Subcutaneous adipose tissue (tissue), 4 donors: ENCODE results near the gene DPH6. TPM values are rescaled to one million over a fixed set of nuclear protein-coding genes. Genes with fewer than 3 reads are reported as not detected.

Experiments used
- total RNA-seq, 4 donors: library from RNA; depleted of rRNA; stranded (reverse); fragments of >200 nt; gene quantifications; one replicate each; pipeline ENCODE4 v1.1.0, GENCODE V29; 2016
- TF ChIP-seq, protein P1 (sequence below): fragments of 450-650 bp; IDR thresholded peaks from one replicate; pipeline ENCODE4 v1.5.1; 2016; ENCODE audit warnings: low read depth, mild to moderate bottlenecking, control low read depth, antibody characterized with exemption, moderate library complexity

DPH6 gene, protein sequence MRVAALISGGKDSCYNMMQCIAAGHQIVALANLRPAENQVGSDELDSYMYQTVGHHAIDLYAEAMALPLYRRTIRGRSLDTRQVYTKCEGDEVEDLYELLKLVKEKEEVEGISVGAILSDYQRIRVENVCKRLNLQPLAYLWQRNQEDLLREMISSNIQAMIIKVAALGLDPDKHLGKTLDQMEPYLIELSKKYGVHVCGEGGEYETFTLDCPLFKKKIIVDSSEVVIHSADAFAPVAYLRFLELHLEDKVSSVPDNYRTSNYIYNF
- 10 to 100 TPM; 10.2 to 22.3 (median 20.1) TPM for total RNA-seq

DNA sequence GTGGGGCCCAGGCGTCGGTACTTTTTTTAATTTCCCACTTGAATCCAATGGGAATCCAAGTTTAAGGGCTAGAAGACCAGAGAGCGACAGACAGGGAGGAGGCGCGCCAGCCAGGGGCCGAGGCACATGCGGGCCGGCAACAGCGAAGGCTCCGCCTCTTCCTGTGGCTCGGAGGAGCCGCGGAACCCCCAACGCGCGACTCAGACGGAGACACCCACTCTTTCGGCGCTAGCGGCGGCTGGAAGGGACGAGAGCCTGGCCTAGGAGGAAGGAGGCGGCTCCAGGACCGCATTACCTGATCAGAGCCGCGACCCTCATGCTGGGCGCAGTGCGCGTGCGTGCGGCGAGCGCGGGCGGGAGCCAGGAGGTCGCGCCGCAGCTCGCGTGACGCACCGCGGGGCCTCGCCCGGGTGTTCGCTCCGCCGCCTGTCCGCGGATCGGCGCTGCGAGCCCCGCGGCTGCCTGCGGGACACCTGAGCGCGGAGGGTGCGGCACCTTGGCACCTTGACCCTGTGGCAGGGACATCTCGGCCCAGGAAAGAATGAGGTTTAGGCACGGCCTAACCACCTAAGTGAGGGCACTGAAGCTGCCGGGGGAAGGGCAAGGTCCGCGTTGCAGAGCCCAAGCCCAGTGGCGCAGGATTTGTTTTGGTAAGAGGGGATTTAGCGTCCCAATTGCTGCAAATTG is at the start of gene DPH6:
Gene DPH6 (minus strand): TSS at position 342 of the 687 bp plus-strand sequence. CDS start 24 bp downstream, at position 318.
- TF ChIP-seq, protein P1, sequence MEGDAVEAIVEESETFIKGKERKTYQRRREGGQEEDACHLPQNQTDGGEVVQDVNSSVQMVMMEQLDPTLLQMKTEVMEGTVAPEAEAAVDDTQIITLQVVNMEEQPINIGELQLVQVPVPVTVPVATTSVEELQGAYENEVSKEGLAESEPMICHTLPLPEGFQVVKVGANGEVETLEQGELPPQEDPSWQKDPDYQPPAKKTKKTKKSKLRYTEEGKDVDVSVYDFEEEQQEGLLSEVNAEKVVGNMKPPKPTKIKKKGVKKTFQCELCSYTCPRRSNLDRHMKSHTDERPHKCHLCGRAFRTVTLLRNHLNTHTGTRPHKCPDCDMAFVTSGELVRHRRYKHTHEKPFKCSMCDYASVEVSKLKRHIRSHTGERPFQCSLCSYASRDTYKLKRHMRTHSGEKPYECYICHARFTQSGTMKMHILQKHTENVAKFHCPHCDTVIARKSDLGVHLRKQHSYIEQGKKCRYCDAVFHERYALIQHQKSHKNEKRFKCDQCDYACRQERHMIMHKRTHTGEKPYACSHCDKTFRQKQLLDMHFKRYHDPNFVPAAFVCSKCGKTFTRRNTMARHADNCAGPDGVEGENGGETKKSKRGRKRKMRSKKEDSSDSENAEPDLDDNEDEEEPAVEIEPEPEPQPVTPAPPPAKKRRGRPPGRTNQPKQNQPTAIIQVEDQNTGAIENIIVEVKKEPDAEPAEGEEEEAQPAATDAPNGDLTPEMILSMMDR: no peak

DNA sequence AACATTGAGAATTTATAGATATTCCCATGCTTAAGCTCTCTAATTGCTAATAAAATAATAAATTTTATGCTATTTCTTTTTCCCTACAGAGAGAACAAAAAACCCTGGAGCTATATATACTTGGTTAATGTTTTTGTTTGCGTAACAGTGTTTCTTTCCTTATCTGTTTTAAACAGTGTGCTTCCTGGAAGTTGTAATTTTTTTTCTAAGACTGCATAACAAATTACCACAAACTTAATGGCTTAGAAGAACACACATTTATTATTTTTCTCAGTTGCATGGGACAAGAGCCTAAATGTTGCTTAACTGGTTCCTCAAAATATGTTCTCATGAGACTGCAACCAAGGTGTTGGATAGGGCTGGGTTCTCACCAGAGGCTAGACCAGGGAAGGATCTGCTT is 49.7 kb upstream of the DPH6 start:
- TF ChIP-seq, protein P1: no peak

DNA sequence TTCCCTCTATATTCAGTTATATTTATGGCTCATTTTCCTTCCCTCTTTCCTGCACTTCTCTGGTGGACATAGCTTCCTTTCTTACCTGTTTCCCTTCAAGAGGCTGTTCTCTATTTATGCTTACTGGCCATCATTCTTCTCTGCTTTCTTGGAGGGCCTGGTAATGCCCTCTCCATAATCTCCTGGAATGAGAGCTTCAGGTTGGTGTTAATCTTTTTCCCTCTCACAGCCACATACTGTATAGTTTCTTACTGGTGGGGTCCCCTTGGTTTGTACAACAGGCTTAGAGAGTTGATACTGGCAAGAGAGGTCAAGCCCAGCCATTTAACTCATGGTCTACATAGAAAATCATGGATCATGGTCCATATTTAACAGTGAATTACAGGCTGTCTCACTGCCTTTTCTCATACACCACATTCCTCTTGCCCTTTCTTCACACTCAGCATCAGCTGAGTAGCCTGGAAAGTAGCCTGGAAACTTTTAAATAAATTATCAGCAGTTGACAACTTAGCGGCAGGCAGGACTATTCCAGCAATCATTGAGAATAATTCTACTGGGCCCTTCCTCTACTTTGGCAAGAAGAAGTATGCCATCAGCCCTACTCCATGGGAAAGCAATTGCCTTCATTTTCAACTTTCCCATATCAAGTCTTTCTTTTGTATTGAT is 38.0 kb upstream of the DPH6 start:
- TF ChIP-seq, protein P1: no peak

DNA sequence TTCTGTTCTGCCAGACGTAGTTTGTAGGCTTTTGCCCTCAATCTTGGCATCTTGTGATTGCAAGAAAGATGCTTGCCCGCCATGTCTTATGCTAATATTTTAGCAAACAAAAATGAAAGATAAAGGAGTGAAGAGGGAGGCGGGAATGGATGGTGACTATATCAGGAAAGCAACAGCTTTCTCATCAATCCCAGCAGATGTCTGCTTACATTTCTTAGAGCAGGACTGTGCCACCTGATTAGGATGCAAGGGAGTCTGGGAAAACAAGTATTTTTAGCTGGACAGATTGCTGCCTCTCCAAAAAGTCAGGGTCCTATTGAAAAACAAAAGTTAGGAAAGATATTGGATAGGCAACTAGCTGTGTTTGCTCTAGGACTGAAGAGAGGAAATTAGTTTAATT is 34.6 kb upstream of the DPH6 start:
- TF ChIP-seq, protein P1: no peak

DNA sequence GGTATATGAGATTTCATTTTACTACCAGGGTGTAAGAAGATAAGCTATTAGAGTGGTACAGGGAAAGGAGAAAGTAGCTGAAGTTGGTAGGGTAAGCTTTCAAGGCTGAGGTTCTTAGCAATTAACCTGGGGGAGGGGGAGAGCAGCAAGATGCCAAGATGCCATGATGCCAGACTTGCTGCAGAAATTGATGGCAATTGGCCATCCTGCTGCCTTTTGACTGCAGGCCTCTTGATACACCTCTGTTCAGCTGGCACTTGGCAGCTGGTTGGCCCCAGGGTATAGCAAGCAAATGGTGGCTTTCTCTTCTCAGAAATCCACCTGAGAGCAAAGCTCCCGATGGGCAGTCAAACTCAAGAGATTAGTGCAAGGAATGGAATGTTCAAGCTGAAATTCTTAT is 21.4 kb upstream of the DPH6 start:
- TF ChIP-seq, protein P1: no peak

DNA sequence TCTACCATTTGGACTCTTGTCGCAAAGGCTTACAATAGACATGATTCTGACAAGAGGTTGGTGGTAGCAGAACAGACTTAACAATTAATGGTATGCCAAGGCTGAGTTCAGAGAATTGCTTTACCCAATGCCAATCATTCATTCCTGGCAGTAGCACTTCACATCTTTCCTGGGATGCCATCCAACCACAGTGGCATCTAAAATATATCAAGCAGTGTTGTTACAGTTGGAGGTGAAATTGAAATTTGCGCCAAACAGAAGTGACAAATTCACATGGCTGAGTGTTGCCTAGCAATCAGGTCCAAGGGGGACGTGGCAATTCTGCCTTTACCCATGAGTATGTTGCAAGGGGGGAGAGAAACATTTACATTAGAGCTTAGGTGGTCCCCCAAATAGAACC is 21.0 kb upstream of the DPH6 start:
- TF ChIP-seq, protein P1: no peak

DNA sequence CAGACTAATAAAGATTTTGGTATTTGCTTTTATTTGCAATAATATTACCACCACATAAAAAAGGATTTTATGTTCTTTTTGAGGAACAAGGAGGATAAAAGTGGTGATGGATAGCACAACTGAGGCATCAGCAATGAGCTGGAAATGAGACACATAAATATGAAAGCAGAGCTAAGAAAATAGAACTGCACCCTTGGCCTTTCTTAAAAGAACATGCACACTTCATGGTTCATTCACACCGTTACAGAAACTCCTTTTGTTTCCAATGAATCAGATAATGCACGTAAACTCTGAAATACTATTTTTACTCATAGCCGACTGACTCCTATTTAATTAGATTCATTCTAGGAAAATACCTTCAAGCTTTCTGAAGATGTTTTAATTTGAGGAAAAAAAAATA is 19.9 kb upstream of the DPH6 start:
- TF ChIP-seq, protein P1: no peak
